ENCODE results near the gene TMEM179.

DNA sequence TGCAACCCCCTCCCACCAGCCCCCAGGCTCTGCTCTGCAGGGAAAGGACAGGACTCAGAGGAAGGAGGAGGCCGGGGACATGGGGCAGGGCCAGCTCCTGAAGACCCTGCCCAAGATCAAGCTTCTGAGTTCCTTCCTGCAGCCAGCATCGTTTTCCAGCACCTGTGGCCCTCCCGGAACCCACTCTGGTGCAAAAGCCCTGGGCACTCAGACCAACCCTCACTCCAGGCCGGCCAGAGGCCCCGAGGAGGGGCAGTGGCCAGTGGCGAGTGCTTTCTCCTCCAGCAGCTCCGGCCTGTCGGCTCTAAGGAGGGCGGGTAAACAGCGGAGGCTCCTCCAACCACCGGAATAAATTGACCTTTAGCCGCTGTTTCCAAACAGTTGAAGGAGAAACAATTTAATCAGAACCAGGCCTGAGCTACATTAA, 10.8 kb downstream of the TMEM179 start:
- TF ChIP-seq CTCF (IDR thresholded peaks at IDR 0.05): no peak
- no peak for TF ChIP-seq POLR2A (IDR thresholded peaks at IDR 0.05)
